ENCODE results near the gene MUC3A.
"Not testable (repeated sequence)": the region's sequence is repeated elsewhere in the genome, so short reads cannot be mapped to it uniquely, and the experiment has no call there.

Gene MUC3A

GRCh38 chr7:100978300-100978699 lies 29.0 kb downstream of the MUC3A start:
- H3K4me3 ChIP-seq (ENCODE audit: low read length) = no peak overlapping the region
- TF ChIP-seq CTCF (conservative IDR thresholded peaks at IDR 0.05; ENCODE audit: low read length) = no peak
- no peak for DNase-seq (ENCODE audit: low read depth)

GRCh38 chr7:100983451-100984187 lies 34.3 kb downstream of the MUC3A start:
- no peak for TF ChIP-seq CTCF (conservative IDR thresholded peaks at IDR 0.05; ENCODE audit: low read length)

GRCh38 chr7:100984241-100984918 lies 35.0 kb downstream of the MUC3A start:
- not testable (repeated sequence) for H3K4me3 ChIP-seq (ENCODE audit: low read length); DNase-seq (ENCODE audit: low read depth)

More at GRCh38 chr7:100983451-100984187, 34.3 kb downstream of the MUC3A start:
- DNase-seq (ENCODE audit: low read depth) = peak; percentile 89
- no peak overlapping the region for H3K4me3 ChIP-seq (ENCODE audit: low read length)

- DNase-seq (ENCODE audit: low read depth); H3K4me3 ChIP-seq (ENCODE audit: low read length): not testable (repeated sequence)
Measured at GRCh38 chr7:100985033-100985797, 35.9 kb downstream of the MUC3A start.

- no peak for TF ChIP-seq CTCF (conservative IDR thresholded peaks at IDR 0.05; ENCODE audit: low read length)
- no peak overlapping the region for H3K4me3 ChIP-seq (ENCODE audit: low read length)
- no peak for DNase-seq (ENCODE audit: low read depth)
Measured at GRCh38 chr7:100991631-100992030, 42.3 kb downstream of the MUC3A start.

GRCh38 chr7:100992280-100992679 lies 42.9 kb downstream of the MUC3A start:
- not testable (repeated sequence) for DNase-seq (ENCODE audit: low read depth); H3K4me3 ChIP-seq (ENCODE audit: low read length)

GRCh38 chr7:100994671-100995070 lies 45.3 kb downstream of the MUC3A start:
- not testable (repeated sequence) for DNase-seq (ENCODE audit: low read depth); H3K4me3 ChIP-seq (ENCODE audit: low read length)

- not testable (repeated sequence) for H3K4me3 ChIP-seq (ENCODE audit: low read length); DNase-seq (ENCODE audit: low read depth)
Measured at GRCh38 chr7:100998530-100998929, 49.2 kb downstream of the MUC3A start.

- not testable (repeated sequence) for H3K4me3 ChIP-seq (ENCODE audit: low read length); DNase-seq (ENCODE audit: low read depth)
Measured at GRCh38 chr7:100999334-100999733, 50.0 kb downstream of the MUC3A start.

- not testable (repeated sequence) for DNase-seq (ENCODE audit: low read depth); H3K4me3 ChIP-seq (ENCODE audit: low read length)
Measured at GRCh38 chr7:101000025-101000424, 50.7 kb downstream of the MUC3A start.

- not testable (repeated sequence) for H3K4me3 ChIP-seq (ENCODE audit: low read length); DNase-seq (ENCODE audit: low read depth)
Measured at GRCh38 chr7:101002333-101002732, 53.0 kb downstream of the MUC3A start.

- DNase-seq (ENCODE audit: low read depth) = not testable (repeated sequence)
Measured at GRCh38 chr7:101007361-101007760, 58.0 kb downstream of the MUC3A start.

More at GRCh38 chr7:101007361-101007760, 58.0 kb downstream of the MUC3A start:
- not testable (repeated sequence) for H3K4me3 ChIP-seq (ENCODE audit: low read length)

All from AG10803 (cell line).